Stimulated activated CD4-positive, alpha-beta T cell treated with anti-CD3 and anti-CD28 coated beads, Interleukin-4, amount 100 ng/mL, for 48 hours (primary cell): ENCODE measurements around the gene DNAAF5.
A peak's percentile ranks its signal among the peaks of the same experiment; 100 is the strongest.

ENCODE experiments used
- DNase-seq, 2 donors: peaks; one replicate each; pipeline ENCODE4 v3.0.0-alpha.2; 2020; ENCODE audit warnings: low read depth in 2 of 2

Gene DNAAF5

DNA sequence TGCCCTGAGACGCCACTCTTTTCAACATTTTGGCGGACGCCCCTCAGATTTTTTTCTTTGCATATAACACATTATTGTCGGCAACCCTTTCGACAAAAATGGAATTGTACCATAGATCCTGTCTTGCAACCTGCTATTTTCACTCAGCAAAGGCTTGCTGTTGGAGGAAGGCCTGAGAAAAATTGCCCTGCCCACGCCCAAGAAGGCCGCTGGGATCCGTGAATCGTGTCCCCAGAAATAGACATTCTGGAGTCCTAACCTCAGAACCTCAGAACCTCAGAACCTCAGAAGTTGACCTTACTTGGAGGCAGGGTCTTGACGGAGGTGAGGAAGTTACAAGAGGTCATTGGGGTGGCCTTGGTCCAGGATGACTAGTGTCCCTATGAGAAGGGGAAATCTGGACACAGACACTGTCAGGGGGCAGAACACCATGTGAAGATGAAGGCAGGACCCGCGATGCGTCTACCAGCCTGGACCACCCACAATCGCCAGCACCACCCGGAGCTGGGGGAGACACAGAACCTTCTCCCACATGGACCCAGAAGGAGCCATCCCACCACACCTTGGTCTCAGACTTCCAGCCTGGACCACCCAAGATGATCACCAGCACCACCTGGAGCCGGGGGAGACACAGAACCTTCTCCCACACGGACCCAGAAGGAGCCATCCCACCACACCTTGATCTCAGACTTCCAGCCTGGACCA, 19.1 kb upstream of the DNAAF5 start:
- DNase-seq = no peak

DNA sequence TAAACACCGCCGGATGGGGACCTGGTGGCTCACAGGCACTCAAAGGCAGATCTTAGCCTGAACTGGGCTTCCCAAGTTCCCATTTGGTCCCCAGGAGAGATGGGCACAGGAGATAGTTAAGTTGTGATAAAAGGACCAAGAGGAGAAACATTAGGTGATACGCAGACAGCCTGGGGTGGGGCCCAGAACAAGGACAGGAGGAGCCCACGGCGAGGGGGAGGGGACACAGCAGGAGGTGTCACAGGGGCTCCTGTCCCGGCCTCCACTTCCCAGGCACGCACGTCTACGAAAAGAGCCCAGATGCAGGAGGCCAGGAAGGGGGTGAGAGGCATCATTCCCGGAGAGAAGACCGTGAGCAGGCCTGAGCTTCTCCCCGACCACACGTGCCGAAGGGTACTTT, 16.3 kb upstream of the DNAAF5 start:
- no peak for DNase-seq

DNA sequence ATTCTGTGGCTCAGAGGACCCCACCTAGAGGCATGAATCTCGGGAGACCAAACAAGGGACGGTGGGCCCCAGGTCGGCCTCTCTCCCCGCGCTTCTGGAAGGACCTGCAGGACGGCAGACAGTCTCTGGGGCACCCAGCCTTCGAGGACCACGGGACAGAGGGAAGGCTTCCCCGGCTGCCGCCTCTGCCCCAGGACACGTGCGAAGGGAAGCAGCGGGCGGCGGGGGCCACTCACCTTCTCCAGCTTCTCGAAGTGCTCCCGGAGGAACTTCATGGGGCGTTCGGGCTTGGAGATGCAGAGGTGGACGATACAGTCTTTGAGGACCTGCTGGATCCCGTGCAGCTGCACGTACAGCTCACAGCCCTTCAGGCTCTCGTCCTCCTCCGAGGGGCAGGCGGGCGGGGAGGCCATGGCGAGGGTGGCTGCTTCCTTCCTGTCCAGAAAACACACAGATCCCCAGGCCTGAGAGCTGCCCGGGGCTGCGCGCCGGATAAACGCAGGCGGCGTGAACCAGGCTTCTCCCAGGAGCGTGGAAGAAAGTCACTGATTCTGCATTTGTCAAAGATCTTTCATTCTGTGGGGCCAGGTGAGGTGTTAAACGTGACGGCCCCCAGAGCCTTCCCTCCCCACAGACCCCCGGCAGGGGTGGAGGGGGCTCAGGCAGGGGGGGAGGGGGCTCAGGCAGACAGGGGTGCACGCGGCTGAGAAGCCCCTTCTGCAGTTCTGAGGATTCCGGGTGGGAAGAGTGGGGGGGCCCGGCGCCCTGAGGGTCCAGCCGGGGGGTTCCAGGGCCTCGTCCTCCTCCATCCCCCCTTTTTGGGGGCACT, 15.2 kb upstream of the DNAAF5 start:
- no peak for DNase-seq

DNA sequence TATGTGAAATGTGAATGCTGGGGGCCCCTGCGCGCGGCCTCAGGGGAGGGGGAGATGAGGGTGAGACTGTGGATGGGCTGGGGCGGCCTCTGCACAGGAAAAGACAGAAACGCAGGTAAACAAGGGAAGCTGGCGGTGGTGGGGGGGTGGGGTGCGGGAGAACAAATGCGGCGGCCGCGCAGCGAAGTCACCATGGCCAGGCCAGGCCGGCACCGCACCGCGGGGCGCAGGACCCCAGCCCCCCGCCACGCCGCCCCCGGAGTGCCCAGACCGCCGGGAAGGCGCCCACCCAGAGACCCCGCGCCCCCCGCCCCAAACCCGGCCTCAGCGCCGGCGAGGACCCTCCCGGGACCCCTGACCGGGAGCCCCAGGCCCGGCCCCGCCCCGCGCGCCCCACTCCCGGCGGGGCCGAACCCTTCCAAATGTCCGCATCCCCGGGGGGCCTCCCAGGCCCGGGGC, 14.5 kb upstream of the DNAAF5 start:
- no peak for DNase-seq

DNA sequence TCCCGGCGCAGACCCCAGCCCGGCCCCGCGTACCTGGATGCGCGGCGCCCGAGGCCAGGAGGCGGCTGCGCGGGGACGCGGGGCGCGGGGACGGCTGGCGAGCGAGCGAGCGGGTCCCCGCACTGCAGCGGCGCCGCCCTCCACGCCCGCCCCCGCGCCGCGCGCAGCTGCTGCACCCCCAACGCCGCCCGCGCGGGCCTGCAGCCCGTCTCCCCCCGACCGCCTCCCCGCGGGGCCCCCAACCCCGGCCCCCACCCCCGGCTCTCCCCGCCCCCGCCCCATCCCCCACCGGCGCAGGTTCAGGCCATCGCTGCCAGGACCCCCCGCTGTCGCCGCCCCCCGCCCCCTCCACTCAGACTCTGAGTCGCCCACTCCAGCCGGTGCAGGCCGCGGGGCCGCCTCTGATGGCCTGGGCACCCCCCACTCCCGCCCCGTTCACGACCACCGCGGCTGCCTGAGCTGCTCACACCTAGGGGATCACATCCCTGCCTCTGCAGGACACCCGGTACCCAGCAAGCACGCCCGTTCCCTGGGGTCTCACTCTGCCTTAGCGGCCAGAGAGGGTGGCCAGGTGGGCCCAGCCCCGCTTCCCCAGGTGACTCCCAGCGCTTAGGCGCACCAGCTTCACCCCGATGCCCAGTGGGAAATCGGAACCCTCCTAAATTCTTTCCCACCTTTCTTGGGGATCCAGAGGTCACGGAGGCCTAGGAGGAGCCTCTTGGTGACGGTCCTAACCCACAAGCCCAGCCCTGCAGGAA, 13.9 kb upstream of the DNAAF5 start:
- DNase-seq = no peak

DNA sequence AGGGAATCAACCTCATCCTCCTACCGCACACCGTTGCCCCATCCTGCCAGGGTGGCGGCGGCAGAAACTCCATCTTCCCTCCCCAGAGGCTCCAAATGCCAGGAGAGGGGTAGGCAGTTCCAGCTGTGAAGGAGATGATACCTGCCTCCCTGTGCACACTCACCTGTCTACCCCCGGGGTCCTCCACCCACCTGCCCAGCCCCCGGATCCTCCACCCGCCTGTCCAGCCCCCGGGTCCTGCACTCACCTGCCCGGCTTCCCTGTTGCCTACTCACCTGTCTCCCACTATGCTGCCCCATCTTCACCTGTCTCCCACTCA, 13.4 kb upstream of the DNAAF5 start:
- no peak for DNase-seq

DNA sequence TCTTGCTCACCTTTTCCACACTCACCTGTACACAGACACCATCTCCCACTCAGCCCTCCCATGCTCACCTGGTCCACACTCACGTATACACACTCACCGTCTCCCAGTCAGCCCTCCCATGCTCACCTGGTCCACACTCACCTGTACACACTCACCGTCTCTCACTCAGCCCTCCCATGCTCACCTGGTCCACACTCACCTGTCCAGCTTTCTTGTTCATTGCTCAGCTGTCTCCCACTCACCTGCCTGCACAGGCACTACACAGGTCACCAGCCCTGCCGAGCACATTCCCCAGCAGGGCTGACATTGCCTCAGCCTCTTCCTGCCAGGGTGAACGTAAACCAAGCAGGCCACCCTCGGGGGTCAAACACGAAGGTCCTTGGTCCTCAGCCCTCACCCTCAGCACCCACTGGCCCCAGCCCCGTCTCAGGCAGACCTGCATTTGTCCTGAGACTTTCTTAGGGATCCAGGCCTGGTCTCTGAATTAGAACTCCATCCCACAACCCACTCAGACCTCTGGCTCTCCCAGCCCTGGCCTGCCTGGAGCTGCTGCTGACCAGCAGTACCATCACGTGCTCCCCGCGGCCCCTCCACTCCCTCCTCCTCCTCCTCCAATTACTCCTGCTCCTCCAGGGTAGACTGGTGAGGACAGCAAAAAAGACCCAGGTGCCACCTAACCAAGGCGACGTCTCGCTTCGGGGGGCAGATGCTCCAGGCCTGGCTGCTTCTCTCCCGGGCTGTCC, 12.8 kb upstream of the DNAAF5 start:
- no peak for DNase-seq

DNA sequence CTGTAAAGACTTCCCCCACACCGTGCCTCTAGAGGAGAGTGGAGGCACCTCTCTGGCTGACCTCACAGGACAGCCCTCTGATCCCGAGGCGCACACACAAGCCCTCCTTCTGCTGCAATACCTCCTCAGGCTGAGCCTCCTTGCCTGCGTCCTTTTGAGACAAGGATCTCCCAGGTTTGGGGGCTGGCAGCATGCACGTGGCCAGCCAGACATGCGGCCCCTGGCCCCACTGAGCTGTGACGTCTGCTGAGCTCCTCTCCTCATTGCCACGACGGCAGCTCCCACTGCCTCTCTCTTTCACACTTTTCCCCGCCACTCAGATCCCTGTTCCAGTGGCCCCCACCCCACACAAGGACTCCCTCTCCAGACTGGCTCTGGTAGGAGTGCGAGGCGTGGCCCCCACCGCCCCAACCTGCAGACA, 12.2 kb upstream of the DNAAF5 start:
- no peak for DNase-seq

DNA sequence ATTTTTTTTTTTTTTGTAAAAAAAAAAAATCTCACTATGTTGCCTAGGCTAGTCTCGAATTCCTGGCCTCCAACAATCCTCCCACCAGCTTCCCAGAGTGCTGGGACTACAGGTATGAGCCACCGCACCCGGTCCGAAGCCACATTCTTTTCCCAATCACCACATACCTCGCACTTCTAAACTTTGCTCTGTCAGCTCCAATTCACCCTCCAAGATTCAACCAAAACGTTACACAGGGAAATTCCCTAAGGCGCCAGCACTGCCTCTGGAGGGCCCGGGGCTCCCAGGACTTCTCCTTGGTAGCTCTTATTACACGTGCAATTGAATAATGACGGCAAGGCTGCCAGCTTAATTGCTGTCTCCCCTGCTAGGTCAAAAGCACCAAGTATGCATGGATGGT, 10.3 kb upstream of the DNAAF5 start:
- no peak for DNase-seq

DNA sequence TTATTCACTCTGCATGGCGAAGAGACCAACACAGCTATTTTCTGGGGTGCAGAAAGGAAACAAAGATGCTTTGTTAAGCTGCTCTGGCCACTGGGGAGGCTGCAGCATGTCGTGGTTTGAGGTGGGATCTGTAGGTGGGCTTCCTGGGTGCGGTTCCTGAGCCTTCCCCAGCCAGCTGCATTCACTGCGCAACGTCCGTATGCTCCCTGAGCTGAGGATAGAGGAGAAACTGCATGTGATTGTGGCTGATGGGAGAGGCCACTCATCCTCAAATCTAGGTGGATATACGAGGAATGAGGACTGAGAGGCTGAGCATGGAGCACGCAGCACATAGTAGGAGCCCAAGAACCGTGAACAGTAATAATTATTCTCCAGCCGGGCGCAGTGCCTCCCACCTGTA, 9.9 kb upstream of the DNAAF5 start:
- DNase-seq = no peak

DNA sequence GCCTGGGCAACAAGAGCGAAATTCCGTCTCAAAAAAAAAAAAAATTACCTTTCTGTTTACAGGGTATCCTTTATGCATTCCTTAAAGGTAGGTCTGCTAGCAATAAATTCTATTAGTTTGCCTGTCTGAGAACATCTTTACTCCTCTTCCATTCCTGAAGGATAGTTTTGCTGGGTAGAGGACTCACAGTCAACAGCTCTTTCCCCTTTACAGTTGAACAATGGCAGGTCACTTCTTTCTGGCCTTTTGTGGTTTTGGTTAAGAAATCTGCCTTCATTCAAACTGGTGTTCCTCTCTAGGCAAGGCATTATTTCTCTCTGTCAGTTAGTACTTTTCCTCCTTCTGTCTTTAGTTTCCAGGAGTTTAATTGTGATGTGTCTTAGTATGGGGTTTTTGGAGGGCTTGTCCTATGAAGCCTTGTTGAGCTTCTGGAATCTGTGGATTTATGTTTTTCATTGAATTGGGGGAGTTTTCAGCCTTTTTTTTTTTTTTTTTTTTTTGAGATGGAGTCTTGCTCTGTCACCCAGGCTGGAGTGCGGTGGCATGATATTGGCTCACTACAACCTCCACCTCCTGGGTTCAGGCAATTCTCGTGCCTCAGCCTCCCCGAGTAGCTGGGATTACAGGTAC, 4.8 kb upstream of the DNAAF5 start:
- DNase-seq = no peak

DNA sequence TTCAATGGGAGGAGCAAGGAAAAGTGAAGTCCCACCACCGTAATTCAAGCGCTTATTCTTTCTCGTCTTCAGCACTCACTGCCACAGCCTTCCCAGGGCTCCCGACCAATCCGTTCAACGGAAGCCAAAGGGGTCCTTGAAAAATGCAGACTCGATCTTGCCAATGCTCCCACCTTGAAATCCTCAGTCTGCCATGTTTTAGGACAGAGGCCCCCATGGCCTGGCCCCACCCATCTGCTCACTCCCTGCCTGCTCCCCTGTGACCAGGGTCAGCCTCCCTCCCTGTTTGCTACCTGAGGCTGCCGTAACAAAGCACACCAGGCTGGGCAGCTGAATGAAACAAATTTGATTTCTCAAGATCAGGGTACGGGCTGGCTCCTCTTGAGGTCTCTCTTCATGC, 3.0 kb upstream of the DNAAF5 start:
- no peak for DNase-seq

DNA sequence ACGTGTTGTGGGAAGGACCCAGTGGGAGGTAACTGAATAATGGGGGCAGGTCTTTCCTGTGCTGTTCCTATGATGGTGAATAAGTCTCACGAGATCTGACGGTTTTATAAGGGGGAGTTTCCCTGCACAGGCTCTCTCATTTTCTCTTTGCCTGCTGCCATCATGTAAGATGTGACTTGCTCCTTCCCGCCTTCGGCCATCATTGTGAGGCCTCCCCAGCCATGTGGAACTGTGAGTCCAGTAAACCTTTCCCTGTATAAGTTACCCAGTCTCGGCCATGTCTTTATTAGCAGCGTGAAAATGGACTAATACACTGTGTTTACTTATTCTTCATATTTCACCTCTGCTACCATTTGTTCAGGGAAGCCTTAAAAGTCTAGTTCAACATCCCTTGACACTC, 2.2 kb upstream of the DNAAF5 start:
- DNase-seq = no peak

DNA sequence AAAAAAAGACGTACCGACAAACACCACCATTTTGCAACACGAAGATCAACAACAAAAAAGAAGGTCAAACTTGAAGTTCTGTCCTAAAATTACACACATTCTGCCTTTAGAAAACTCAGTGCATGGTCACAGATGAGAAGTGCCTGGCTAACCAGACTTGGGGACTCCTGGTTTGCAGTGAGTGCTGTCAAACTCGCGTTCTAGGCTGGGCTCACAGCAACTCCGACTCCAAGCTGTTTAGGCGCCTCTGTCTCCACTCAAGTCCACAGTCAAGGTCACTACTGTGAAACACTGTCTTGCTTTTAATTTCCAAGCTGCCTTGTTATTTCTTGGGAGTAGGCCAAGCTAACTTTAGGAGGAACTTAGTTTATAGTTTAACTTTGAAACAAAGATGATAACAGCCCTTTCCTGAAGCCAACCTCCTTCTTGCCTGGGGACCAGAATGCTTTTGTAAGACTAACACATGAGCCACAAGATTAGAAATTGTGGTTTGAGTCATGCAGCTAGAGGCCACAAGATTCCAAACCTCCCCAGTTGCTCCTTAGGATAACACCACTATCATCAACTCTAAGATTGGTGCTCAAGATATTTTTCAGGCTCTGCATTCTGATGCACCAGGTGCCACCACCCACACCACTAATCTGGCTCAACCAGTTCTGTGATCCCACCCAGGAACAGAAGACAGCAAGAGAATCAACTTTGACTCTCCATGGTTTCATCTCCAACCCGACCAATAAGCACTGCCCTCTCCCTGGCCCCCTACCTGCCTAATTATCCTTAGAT, 1.1 kb upstream of the DNAAF5 start:
- no peak for DNase-seq

DNA sequence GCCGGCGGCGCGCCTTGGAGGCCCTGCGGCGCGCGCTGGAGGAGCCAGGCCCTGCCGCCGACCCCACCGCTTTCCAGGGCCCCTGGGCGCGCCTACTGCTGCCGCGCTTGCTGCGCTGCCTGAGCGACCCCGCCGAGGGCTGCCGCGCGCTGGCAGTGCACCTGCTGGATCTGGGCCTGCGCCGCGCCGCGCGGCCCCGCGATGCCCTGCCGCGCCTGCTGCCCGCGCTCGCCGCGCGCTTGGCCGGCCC, 280 bp downstream of the DNAAF5 start:
- no peak for DNase-seq

DNA sequence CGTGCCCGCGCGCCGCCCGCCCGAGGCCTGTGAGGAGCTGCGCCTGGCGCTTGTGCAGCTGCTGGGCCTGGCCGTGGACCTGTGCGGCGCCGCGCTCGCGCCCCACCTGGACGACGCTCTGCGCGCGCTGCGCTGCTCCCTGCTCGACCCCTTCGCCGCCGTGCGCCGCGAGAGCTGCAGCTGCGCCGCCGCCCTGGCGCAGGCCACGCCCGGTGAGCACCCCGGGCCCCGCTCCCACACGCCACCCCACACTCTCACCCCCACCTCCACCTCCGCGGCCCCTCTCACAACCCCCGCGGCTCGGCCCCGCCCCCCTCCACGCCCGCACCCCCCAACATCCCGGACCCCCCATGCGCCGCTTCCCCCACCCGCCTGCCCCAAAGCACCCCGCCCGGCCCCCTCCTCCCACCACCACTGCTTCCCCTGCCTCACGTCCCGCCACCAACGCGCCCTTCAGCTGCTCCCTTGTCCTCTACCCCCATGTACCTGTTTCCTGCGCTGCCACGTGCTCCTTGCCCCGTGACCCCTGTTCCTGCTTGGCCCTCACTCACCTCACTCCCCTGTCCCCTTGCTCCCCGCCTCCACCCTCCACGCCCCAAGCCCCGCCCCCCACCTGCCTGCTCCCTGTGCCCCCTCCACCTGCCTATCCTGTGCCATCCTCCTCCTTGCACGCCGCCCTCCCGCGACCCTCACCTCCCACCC, 756 bp downstream of the DNAAF5 start, which contains the start of gene PRKAR1B:
Gene PRKAR1B (minus strand): TSS at position 178 of the 702 bp plus-strand sequence. CDS start 15,776 bp downstream, outside the sequence.
- DNase-seq = peak; percentile 21 to 28

DNA sequence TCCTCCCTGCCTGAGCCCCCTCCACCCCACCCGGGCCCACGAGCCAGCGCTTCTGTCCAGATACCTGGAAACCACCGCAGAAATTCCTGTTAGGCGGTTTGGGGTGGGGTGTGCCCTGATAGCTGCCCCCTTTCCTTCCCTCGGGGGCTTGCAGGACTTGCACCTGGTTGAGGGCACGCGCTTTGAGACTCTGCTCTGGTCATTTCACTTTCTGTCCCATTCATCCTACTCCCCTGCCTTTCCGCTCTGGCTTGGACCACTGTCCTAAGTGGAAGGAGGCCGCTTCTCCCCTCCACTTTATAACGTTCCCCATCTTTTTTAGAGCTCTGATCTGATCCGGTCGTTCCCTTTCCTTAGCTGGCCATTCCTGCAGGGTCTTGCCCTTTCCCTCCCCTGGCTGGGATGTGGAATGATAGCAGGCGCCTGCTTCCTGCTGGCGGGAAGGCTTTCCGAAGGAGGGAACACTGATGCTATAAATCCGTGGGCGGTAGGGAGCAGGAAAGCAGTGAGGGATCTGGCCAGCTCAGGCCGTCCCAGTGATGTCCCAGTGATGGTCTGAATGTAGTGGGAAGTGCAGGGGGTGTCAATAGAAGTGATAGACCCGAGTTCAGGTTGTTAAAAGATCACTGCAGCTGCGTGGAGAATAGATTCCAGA, 1.4 kb downstream of the DNAAF5 start:
- DNase-seq = no peak

DNA sequence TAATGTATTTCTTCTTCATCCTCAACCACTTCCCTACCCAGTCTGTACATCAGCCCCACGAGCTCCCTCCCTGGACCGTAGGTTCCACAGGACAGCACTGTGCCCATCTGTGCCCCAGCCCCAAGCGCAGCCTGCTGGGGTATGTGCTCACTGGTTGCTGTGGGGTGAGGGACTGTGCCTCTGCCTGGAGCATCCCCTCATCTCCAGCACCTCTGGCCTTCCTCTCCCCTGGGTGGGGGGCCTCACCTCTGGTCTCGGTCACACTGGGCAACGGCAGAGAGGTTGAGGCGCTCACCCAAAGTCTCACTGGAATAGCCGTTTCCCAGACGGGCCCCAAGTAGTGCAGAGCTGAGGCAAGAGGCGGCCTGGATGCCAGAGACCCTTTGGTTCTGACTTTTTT, 2.1 kb downstream of the DNAAF5 start:
- no peak for DNase-seq

DNA sequence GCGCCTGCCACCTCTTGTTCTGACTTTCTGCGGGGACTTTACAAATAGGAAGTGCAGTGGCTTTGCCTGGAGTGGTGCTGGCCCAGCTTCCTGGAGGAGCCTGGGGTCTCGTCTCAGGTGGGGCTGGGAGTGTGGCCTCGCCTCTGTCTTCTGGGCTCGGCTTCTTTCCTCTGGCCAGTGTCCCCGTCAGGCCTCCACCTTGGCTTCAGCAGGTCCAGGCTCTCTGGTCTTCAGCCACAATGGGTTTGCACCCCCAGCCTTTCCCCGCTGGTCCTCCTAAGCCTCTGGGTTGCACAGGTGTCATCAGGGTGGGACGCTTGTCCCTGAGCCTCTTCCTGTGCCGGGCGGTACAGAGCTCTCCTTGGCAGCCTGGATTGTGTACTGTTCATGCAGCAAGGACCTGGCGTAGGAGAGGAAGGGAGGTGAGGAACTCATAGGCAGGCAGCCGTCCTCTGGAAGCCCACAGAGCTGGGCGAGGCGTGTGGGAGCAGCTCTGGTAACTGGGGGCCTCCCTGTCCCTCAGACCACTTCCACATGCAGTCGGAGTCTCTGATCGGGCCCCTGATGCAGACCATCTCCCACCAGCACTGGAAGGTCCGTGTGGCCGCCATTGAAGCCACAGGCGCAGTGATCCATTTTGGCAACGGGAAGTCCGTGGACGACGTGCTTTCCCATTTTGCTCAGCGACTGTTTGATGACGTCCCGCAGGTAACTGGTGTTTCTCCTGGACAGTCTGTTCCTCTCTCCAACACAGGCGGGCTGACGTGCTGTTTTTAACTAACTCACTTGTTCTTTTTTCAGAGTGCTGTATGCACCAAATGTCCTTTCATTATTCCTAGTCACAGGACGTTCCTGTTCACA, 2.9 kb downstream of the DNAAF5 start:
- DNase-seq = no peak
